ENCODE measurements around the gene CLSTN2.

The CLSTN2 gene

DNA sequence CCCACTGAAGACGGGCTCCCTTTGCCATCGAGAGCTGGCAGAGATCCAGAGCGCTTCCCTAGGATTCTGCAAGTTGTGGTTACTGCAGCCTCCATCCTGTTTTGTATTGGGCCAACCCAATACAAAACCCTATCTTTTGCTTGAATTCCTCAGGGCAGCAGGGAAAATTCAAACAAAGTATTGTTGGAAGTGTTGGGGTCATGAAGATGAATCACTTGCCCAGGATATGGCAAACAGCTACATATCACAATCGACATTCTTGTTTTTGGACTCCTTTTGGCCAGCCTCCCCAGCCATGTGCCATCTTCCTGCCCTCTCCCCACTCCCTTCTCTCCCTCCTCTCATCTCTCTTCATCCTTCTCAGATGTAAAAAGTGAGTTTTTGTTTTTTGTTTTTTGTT, 642.9 kb downstream of the CLSTN2 start:
- DNase-seq, result no peak

DNA sequence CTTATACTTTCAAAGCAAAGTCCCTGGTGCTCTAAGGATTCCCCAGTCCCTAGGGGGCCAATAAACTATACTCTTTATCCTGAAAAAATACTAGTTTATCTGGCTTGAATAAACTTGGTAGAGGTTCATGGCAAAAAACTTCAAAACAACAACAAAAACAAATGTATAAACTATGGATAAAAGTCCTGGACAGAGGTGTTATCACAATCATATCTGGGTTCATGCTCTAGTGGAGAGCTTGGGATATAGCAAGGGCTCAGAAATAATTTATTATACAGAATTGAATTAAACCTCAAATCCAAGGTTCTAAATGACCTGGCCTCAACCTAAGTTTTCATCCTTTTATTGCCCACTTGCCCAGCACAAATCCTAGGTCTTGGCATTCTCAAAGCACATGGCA, 644.3 kb downstream of the CLSTN2 start:
- no peak for DNase-seq

DNA sequence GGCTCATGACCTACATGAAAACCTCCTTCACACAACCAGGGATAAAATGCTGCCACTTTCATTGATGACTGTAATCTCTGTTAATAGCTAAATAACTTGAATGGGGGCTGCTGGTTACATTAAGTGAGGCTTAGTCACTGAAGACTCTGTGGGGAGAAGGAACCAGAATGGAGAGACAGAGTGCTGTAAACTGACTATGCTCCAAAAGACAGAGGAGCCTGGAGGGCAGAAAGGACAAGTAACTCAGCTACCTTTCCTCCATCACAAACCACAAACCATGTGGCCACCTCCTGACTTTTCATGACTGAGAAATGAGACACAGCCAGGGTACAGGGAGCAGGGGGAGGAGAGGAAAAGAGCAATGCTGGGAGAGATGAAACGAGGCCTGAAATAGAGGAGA, 645.8 kb downstream of the CLSTN2 start:
- DNase-seq, result no peak

DNA sequence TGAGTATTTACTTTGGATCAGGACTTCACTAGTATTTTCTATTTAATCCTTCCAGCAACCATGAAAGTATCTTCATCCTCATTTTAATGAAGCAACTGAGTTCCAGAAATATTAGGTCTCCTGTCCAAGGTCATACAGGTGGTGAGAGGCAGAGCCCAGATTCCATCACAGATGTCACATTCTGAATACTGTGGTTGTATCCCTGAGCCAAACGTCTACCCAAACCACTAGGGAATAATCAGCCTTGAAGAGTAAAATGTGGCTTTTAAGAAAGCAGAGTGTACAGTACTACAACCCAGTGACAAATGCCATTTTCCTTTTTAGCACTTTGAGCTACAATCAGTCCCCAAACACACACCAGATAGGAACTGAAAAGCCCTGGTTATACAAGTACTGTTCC, 649.6 kb downstream of the CLSTN2 start:
- DNase-seq, result no peak

DNA sequence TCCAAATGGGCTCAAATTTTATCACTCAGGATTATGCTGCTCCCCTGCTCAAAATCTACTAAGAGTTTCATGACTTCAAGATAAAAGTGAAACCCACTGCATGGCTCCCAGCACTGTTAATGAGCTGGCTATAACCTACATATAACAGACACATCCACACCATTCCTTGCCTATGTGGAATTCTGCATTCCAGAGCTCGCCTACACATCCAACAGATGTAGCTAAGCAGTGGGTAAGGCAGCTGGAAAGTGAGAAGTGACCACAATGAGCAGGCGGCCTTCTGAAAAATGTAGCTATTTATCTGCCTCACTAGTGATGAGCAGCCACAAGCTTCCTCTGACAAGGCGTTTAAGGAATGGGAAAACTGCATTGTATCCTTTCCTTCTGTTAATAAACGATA, 650.8 kb downstream of the CLSTN2 start:
- DNase-seq, result no peak

DNA sequence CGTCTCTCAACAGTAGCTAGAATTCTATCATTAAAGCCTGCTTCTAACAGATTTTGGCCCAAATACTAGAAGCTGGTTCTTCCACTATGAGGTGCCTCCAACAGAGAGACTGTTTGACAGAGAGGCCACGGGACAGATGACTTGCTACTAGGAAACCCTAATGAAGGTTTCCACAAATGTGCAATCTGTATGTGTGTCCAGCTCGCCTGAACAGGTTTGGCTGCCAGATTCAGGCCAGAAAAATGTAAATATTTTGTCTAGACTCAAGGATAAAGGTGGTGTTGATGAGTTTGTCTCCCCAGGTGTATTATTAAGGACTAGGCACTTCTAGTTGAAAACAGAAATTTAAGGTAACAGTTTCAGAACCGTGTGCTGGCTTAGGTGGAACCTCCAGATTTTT, 651.3 kb downstream of the CLSTN2 start:
- no peak for DNase-seq

DNA sequence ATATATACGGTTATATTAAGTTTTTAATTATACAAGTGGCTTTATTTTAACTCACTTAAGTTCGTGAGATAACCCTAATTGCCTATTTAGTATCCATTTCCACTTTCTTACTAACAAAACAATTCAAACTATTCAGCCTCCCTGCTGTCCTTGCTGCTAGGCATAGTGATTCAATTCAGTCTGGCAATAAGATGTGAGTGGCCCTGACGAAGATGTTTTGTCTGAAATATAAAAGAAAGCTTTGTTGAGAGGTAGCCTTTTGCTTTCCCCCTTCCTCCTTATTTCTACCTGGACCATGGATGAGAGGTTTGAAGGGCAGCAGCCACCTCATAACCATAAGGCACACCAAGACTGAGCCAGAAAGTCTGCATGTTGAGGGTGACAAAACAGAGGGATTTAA, 653.6 kb downstream of the CLSTN2 start:
- no peak for DNase-seq

DNA sequence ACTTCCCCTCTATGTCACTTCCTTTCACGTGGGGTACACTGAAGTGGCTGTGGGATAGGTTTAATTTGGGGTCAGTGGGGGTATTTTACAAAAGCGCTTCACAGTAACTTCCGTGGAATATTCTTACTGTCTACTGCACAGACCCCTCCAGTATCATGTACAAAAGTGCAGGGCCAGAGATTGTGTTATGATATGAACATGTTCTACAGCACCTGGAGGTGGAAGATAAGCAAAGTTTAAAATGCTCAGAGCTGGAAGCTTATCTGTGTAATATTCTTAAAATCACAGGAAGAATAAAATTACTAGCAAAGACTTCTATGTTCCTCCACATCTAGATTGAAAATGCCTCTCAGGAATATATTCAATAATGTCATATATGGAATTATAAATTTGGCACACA, 658.8 kb downstream of the CLSTN2 start:
- DNase-seq, result no peak

DNA sequence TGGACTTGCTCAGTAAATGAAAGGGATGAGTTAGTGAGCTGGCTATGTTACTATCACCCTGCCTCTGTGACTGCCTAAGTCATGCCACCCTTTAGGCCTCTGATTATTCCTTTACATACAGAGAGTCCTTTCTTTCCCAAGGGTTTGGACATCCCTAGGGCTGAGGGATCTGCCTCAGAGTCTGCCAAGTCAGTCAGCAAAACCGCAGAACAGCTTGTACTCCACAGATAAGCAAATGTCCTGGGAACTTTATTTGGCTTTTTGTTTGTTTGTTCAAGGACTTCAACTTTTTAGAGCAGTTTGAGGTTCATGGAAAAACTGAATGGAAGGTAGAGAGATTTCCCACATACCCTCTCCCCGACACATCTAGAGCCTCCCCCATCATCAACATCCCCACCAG, 660.3 kb downstream of the CLSTN2 start:
- DNase-seq, result no peak

DNA sequence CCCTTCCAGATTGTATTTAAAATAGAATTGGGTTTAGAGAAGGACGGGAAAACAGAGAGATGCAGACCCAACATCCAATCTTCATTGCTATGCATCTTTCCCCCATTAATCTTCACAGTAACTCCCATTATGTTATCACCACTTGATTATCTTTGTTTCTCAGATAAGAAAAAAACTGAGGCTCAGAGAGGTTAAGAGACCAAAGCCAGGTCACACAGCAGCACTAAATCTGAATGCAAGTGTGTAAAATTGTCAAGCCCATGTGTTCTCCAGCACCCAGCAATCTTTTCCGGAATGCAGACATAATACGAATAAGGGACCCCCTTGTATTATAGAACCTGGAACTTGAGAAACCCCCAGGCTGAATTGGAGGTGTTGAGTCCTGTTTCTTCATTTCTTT, 662.4 kb downstream of the CLSTN2 start:
- DNase-seq, result no peak

DNA sequence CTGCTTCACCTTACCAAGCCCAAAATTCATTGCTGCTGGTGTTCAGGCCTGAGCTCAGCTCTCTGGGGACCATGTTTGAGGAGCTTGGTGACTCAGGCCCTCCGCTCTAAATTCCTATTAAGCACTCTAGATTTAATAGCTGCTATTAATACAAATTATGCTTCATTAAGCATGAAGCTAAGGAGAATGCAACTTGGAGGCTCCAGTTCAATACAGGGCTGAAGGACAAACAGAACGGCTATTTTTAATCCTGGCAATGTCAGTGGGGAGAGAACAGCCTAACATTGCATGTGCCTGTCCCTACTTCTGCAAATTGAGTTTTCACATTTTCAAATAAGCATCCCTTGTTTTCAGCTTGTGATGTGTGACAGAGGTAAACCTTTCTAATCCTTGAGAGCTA, 662.8 kb downstream of the CLSTN2 start:
- no peak for DNase-seq

DNA sequence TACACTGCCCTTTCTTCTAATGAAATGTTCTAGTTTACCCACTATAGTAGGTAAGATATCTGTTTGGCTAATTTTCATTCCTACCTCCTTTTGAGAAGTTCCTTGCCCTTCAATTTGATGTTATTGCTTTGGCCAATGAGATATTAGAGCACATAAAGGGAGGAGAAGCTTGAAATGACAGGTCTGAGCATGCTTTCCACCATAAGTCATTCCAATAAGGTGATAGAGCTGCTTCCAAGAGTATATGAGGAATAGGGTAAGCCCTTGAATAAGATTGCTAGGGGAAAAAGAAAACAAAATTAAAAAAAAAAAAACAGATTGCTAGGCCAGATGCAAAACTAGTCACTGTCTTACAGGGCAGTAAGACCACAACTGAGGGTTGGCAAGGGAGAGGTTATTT, 664.0 kb downstream of the CLSTN2 start:
- DNase-seq, result no peak

DNA sequence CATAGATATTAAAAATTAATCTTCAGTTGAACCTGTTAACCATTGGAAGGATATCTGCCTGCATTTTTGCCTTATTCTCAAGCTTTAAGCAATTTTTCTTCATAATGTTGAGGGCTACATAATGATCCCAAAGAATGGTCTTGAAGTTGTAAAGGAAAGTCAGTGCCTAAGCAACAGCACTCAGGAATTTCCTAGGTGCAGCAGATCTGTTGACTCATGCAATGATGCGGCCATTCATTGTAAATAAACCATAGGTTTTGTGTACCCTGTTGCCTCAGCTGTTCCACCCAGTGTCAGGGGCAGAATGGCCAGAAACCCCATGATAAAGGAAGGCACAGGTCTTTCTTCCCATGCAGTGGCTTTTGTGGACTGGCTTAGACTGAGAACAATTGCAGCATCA, 664.5 kb downstream of the CLSTN2 start:
- DNase-seq, result no peak

DNA sequence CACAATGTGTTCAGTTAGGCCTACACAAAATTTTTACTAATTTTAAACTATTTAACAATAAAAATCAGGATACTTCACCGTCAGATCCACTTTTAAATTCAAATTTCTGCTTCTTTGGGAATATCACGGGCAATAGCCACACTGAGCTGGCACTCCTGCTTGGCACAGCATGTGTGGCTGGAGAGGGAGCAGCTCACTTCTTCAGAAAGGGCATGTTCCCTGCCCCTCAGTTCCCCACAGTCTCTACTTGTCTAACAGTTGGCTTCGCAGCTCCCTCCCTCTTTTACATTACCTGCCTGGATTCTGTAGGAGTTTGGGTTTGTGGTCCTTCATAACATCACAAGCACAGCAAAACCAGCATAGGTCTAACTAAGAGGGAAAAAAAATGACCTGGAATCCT, 666.9 kb downstream of the CLSTN2 start:
- no peak for DNase-seq

DNA sequence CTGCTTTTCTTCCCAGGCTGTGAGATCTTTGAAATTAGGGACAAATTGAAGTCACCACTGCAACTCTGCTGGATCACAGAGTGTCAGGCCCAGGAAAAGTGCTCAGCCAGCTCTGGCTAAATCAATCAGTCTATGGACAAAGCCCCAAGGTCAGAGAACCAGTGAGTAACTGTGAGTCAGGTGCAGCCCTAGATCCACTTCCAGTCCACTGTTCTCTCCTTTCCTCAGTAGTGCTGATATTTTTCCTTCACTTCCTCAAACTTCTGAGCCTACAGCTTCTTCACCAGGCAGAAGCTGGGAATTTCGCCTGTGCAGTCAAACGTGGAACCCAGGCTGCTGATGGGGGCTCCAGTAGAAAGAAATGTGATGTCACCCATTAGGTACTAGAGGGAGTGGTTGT, 667.8 kb downstream of the CLSTN2 start:
- no peak for DNase-seq

DNA sequence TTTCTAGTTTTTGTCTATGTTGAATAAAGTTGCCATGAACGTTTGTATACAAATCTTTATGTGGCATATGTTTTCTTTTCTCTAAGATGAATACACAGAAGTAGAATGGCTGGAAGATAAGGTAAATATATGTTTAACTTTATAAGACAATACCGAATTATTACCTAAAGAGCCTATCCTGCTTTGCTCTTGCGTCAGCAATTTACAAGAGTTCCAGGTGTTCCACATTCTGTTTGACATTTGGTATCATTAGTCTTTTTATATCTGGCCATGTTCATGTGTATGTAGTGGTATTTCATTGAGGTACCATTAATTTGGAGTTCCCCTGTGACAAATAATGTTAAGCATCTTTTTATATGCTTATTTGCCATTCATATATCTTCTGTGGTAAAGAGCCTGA, 668.8 kb downstream of the CLSTN2 start:
- DNase-seq, result no peak

DNA sequence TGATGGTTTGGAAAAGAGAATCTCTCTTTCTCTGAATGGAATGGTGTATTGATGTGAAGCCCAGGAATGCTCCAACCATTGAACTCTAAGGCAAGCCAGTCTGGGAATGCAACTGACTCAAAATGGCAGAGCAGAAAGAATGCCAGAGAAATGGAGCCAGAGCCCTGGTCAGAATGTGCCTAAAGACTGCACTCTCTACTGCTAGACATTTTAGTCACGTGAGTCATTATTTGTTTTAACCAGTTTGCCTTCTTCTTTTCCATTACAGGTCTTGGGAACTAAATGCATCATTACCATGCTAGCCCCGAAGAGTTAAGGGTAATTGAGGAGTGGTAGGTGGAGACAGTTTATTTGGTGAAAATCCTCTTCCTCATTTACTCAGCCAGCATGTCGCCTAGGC, 675.6 kb downstream of the CLSTN2 start:
- DNase-seq, result no peak

DNA sequence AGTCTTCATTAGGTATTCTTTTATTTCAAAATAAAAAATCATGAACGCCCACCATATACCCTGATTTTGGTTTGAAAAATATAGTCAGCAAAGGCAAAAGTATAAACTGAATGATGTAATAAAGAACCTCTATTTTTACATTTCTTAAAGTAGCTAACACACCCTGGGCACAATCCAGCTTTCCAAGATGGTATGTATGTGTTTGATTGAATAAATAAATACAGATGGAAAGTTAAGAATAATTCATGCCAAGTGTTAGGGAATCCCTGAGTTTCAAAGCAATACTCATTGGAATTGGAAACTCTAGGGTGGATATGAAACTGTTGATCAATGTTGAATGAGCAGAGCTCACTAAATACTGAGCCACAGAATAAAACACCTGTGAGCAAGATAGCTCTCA, 679.0 kb downstream of the CLSTN2 start:
- DNase-seq, result no peak

DNA sequence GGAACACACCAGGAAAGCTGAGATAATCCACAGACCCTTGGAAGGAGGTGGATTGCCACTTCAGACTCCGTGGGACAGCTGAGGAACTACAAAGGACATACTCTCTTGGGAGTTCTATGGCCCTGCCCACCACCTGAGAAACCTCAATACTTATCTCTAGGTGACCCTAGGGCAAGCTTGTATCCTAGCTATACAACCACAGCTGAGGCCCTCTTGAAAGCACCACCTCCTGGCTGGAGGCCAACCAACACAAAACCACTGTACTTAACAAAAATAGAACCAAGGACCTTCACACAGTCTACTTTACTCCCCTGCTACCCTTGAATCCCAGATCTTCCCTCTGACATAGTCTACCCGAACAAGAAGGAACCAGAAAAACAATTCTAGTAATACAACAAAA, 682.1 kb downstream of the CLSTN2 start:
- DNase-seq, result no peak

DNA sequence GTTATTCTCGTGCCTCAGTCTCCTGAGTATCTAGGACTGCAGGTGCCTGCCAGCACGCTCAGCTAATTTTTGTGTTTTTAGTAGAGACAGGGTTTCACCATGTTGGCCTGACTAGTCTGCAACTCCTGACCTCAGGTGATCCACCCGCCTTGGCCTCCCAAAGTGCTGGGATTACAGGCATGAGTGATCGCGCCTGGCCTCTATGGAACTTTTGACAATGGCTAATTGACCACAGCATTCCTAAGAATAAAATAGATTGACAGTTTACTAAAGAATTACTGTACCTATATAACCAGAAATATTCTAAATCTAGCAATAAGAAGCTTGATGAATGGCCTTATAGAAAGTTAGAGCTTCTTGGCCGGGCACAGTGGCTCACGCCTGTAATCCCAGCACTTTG, 691.9 kb downstream of the CLSTN2 start:
- DNase-seq, result no peak

Measured in SW 1271 (cell line).